Activated naive CD8-positive, alpha-beta T cell treated with anti-CD3 and anti-CD28 coated beads, Interleukin-2, amount 10 ng/mL, durations not matched to agents 7 days and 5 days (primary cell): ENCODE data around the gene HIPK2. TPM values are rescaled to one million over a fixed set of nuclear protein-coding genes. Genes with fewer than 3 reads are reported as not detected.
"Not testable (repeated sequence)": the region's sequence is repeated elsewhere in the genome, so short reads cannot be mapped to it uniquely, and the experiment has no call there.

Experiments
- ATAC-seq: fragments of 150-1000 bp; cut with Tn5 transposase; one replicate; pipeline ENCODE4 v1.10.0; 2021; ENCODE audit warnings: low read depth, moderate library complexity
- POLR2A ChIA-PET: fragments of 350-600 bp; sonication (Branson Sonifier 250); formaldehyde crosslinking; loops from one replicate; lab custom pipeline; 2021; ENCODE audit warnings: antibody characterized with exemption; lab: Charles Lee
- DNase-seq: peaks from one replicate; pipeline ENCODE4 v3.0.0; 2021
- H3K27ac Mint-ChIP-seq: one replicate; pipeline ENCODE4 v1.8.0; 2022; ENCODE audit warnings: mild to moderate bottlenecking, mixed read lengths
- H3K27me3 Mint-ChIP-seq: one replicate; pipeline ENCODE4 v1.8.0; 2022; ENCODE audit warnings: mild to moderate bottlenecking, moderate library complexity, mixed read lengths
- H3K36me3 Mint-ChIP-seq: one replicate; pipeline ENCODE4 v1.8.0; 2021; ENCODE audit warnings: mild to moderate bottlenecking, mixed read lengths
- H3K4me1 Mint-ChIP-seq: one replicate; pipeline ENCODE4 v1.8.0; 2021; ENCODE audit warnings: mixed read lengths
- H3K4me3 Mint-ChIP-seq: one replicate; pipeline ENCODE4 v1.8.0; 2022; ENCODE audit warnings: mild to moderate bottlenecking, moderate library complexity, mixed read lengths
- H3K9me3 Mint-ChIP-seq: one replicate; pipeline ENCODE4 v1.8.0; 2021; ENCODE audit warnings: mixed read lengths
- total RNA-seq, 2 experiments: library from RNA; stranded (reverse); gene quantifications; one replicate each; pipeline ENCODE4 v1.2.3, GENCODE V29; 2021

HIPK2 gene
- total RNA-seq, 2 experiments from 2014 or later, result 18.4 to 19.5 TPM

DNA sequence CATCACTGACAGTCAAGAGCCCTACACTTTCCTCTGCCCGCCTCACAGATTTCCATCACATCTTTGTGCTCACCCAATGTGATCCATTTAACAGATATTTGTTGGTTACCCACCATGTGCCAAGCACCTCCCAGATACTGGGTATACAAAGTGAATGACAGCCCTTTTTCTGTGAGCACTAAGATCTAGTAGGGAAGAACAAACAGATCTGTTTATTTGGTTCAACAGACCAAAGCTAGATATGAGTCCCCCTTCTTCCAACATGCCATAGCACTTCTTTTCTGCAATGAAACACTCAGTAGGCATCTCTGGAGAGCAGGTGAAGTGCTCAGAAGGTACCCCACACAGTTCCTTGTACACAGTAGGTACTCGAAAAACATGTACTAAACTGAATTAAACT is 101.4 kb downstream of the HIPK2 start:
- DNase-seq (no peak), ATAC-seq (no peak)
- POLR2A ChIA-PET, result interaction anchor here (0.7 kb wide), 1 partner anchor 718 kb away, joined by 3 read pairs; no protein-coding TSS in a partner anchor
- peaks cover 13% of the 10 kb centered on the region for H3K4me1 Mint-ChIP-seq
- H3K36me3 Mint-ChIP-seq, result peaks cover 7% of the 10 kb centered on the region
- peaks cover 1% of the 10 kb centered on the region for H3K9me3 Mint-ChIP-seq
- H3K4me3 Mint-ChIP-seq, result no peak overlapping the region
- no peak overlapping the region for H3K27ac Mint-ChIP-seq
- H3K27me3 Mint-ChIP-seq, result no peaks in the 10 kb centered on the region

DNA sequence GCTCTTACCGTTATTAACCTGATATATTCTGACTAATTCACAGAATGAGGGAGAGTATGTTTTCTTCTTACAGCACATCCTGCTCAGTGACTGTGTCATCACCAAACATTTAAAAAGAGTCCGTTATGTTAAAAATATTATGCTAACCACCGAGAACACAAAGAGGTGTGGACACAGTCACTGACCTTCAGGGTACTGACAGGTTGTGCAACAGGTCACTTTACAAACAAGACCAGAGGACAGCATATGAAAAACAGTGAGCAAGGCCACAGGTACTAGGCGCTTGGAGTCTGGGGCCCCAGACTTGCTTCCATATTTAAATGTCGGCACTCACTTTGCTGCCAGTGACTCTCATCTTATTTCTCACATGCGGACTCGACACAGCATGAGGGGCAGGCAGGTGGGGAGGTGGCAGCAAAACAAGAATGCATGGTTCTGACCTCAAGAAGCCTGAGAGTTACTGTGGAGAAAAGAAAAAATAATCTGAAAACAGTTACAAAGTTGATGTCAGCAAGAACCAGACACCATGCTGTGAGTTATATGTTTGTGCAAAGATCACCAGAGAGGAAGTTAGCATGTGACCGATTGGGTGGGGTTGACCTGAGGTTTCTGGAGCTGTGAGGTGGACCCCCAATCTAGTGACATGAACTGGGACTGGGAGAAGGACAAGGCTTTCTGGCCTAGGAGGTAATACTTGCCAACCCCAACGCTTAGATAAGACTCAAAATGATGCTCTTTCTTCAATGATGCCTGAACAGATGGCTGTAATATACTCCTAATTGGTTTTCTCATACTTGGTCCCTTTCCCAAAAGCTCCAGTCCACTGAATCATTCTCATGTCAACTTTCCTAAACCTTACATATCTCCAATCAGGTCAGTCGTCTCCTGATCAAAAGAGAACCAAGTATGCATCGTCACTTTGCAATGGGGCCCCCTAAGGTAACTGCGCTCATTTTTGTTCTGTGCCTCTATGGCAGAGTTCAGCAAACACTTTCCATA is 102.4 kb downstream of the HIPK2 start:
- POLR2A ChIA-PET, result no interaction called here
- Mint-ChIP-seq H3K27me3 (no peaks in the 10 kb centered on the region), H3K27ac (no peak overlapping the region), H3K4me3 (no peak overlapping the region), H3K4me1 (peaks cover 7% of the 10 kb centered on the region), H3K36me3 (peaks cover 7% of the 10 kb centered on the region), H3K9me3 (peaks cover 1% of the 10 kb centered on the region)
- ATAC-seq (no peak), DNase-seq (no peak)

DNA sequence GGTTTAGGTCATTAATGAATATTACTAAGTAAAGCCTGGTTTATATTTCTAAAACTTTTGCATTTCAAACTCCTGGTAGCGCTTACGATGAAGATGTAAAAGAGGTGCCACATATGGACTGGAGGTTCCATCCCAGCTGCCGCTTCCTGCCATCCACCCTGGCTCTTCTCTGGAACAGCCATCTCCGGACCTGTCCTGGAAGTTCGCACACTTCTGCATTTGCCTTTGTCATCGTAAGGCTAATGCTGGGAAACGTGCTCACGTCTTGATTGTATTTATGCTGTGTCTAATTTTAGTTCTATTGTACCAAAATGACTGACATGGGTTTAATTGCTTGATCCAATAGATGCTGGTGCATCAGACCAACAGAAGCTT is 103.1 kb downstream of the HIPK2 start:
- no peak overlapping the region for H3K27ac Mint-ChIP-seq
- ATAC-seq (no peak), DNase-seq (no peak)
- POLR2A ChIA-PET, result no interaction called here
- no peaks in the 10 kb centered on the region for H3K27me3 Mint-ChIP-seq
- peaks cover 1% of the 10 kb centered on the region for H3K9me3 Mint-ChIP-seq
- peaks cover 7% of the 10 kb centered on the region for H3K36me3 Mint-ChIP-seq
- peaks cover 9% of the 10 kb centered on the region for H3K4me1 Mint-ChIP-seq
- no peak overlapping the region for H3K4me3 Mint-ChIP-seq

DNA sequence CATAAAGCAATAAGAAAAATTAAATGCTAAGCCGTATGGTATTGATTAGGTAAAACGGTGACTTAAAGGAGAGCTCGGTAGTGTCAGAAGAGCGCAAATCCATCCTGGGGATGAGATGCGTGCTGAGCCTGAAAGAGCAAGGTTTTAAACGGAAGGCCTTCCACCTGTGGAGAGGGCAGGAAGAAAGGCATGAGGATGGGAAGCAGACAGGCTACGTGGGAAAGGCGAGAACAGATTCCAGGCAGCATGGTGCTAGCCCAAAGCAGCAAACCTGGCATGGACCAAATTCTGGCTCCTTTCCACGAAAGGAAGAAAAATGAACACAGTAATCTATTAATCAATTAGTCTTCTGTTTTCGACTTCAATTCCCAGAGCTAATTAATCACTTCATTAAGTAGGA is 103.5 kb downstream of the HIPK2 start:
- Mint-ChIP-seq H3K4me3 (no peak overlapping the region), H3K4me1 (peaks cover 9% of the 10 kb centered on the region), H3K36me3 (peaks cover 7% of the 10 kb centered on the region), H3K27ac (no peak overlapping the region), H3K27me3 (no peaks in the 10 kb centered on the region), H3K9me3 (peaks cover 1% of the 10 kb centered on the region)
- POLR2A ChIA-PET, result no interaction called here
- DNase-seq, result no peak
- no peak for ATAC-seq

DNA sequence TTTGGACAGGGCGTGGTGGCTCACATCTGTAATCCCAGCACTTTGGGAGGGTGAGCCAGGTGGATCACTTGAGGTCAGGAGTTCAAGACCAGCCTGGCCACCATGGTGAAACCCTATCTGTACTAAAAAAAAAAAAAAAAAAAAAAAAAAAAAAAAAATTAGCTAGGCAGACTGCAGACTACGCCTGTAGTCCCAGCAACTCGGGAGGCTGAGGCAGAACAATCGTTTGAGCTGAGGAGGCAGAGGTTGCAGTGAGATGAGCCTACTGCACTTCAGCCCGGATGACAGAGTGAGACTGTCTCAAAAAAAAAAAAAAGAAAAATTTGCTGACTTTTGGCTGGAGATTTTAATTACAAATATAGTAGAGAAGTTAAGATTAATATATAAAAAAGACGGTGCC is 104.0 kb downstream of the HIPK2 start:
- DNase-seq (no peak), ATAC-seq (no peak)
- peaks cover 3% of the 10 kb centered on the region for H3K36me3 Mint-ChIP-seq
- H3K27ac Mint-ChIP-seq, result no peak overlapping the region
- no peaks in the 10 kb centered on the region for H3K27me3 Mint-ChIP-seq
- H3K4me3 Mint-ChIP-seq, result no peak overlapping the region
- peaks cover 1% of the 10 kb centered on the region for H3K9me3 Mint-ChIP-seq
- peaks cover 14% of the 10 kb centered on the region for H3K4me1 Mint-ChIP-seq
- POLR2A ChIA-PET, result no interaction called here

DNA sequence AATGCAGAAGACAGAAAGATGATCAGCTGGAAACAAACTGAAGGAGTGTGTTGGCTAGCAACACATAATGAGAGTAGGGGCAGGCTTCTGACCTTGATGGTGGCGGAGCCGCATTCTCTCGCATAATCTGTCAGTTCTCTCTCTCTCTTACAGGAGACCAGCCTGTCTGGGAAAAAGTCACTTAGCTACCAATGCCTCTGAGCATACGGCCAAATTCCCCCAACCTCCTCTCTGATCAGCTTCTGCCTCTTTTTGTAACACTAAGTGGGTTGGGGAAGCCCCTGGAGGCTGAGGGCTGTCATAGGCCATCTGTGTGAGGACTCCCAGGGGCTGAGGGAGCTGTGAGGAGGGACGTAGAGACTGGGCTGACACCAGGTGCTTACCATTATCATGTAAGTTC is 104.6 kb downstream of the HIPK2 start:
- ATAC-seq (no peak), DNase-seq (no peak)
- H3K4me3 Mint-ChIP-seq, result no peak overlapping the region
- H3K4me1 Mint-ChIP-seq, result peaks cover 14% of the 10 kb centered on the region
- no peaks in the 10 kb centered on the region for H3K27me3 Mint-ChIP-seq
- peaks cover 2% of the 10 kb centered on the region for H3K36me3 Mint-ChIP-seq
- H3K9me3 Mint-ChIP-seq, result peaks cover 1% of the 10 kb centered on the region
- no peak overlapping the region for H3K27ac Mint-ChIP-seq
- POLR2A ChIA-PET, result no interaction called here

DNA sequence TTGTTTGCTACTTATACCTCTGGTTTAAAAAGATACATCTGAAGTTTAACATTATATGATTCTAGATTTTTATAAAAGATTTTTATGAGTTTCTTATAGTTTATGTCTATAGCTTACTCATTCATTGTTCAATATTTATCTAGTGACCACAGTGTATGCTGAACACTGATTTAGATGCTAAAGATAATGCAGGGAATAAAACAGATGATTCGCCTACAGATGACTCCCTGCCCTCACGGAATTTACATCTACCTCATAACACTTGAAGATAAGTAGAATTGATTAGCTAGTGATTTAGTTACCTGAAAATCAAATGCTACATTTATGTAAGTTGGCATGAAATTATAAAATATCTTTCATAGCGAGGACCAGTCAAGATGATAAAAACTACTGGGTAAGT is 105.8 kb downstream of the HIPK2 start:
- POLR2A ChIA-PET, result no interaction called here

DNA sequence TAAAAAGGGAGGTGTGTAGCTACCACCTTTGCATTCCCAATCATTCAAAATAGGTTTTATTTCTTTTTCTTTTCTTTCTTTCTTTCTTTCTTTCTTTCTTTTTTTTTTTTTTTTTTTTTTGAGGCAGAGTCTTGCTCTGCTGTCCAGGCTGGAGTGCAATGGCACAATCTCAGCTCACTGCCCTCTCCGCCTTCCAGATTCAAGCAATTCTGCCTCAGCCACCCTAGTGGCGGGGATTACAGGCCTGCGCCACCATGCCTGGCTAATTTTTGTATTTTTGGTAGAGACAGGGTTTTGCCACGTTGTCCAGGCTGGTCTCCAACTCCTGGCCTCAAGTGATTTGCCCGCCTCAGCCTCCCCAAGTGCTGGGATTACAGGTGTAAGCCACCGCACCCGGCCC is 107.1 kb downstream of the HIPK2 start:
- DNase-seq, H3K4me3 Mint-ChIP-seq, H3K27me3 Mint-ChIP-seq, POLR2A ChIA-PET, ATAC-seq, H3K9me3 Mint-ChIP-seq, H3K36me3 Mint-ChIP-seq, H3K27ac Mint-ChIP-seq: not testable (repeated sequence)
- H3K4me1 Mint-ChIP-seq, result peaks cover 11% of the 10 kb centered on the region

More for the DNA sequence above, 105.8 kb downstream of the HIPK2 start:
- H3K4me1 Mint-ChIP-seq, result peaks cover 11% of the 10 kb centered on the region
- DNase-seq, result no peak
- H3K27me3 Mint-ChIP-seq, result no peaks in the 10 kb centered on the region
- H3K27ac Mint-ChIP-seq, result no peak overlapping the region
- H3K36me3 Mint-ChIP-seq, result no peaks in the 10 kb centered on the region
- no peaks in the 10 kb centered on the region for H3K9me3 Mint-ChIP-seq
- H3K4me3 Mint-ChIP-seq, result no peak overlapping the region
- no peak for ATAC-seq

DNA sequence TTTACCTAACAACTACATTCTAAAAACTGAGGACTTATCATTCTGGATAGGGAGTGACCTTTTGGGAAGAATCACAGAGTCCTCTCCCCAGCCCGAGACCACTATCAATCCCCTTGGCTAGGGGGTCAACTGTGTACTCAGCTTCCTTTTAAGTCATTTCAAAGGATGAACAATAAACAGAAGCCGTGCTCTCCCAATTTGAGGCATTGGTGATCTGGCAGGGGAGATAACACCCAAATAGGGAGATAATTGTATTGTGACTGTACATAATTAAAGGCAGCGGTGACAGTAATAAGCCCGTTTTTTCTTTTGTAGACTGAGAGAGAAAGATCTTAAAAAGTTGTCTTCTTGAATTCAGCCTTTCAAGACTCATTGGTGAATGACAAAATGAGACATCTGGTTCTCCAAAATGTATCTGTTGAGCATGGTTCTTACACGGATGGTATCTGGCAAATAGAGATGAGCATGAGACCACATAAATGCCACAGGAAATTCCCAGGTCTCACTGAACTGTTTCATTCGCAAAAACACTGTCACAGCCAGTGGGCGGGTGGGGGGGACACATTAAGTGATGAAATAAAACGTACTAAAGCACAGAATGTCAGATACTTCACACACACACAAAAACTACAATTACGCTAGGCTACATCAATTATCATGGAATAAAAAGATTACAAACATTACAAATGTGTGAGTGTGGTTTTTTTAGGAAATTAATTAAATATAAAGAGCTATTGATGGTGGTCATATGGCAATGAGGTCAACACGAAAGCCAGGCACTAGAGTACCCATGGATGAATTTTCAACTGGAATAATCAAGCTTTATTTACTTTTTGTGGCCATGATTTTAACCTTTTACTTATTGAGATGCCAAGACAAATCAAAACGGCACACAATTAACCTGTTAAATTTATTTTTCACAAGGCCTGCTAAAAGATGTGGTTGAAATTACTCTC is 108.4 kb downstream of the HIPK2 start:
- Mint-ChIP-seq H3K9me3 (no peaks in the 10 kb centered on the region), H3K36me3 (no peaks in the 10 kb centered on the region), H3K4me3 (no peak overlapping the region), H3K27me3 (no peaks in the 10 kb centered on the region), H3K27ac (no peak overlapping the region), H3K4me1 (peaks cover 8% of the 10 kb centered on the region)
- POLR2A ChIA-PET, result no interaction called here
- no peak for DNase-seq
- no peak for ATAC-seq

DNA sequence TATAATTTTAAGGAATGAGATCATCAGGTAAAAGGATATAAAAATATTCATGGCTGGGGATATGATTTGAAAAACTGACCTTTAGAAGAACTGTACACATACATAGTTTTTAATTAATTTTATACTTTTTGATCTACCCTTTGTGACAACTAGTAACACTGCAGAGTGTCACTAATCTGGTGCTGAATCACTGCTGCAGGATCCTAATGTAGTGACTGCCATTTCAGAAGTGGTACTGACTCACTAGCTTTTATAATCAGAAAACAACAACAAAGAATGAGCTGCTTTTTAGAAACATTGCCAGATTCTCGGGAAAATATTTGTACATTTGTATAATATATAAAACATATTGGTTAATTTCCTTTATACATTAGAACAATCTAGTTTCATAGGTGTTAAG is 110.4 kb downstream of the HIPK2 start:
- POLR2A ChIA-PET, result no interaction called here

DNA sequence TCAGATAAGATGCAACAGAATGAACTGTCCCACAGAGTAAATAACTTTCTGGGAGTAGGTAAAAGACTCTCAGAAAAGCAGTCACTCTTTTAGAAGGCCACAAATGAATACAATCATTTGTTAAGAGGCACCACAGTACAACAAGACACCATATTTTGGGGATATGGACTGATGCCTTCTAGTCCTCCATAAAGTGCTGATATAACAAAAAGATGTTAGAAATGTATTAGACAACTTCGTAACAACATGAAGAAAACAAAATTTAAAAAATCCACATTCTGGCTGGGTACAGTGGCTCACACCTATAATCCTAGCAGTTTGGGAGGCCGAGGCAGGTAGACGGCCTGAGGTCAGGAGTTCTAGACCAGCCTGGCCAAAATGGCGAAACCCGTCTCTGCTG is 111.3 kb downstream of the HIPK2 start:
- Mint-ChIP-seq H3K4me3 (no peak overlapping the region), H3K27ac (no peak overlapping the region), H3K4me1 (peaks cover 6% of the 10 kb centered on the region), H3K27me3 (no peaks in the 10 kb centered on the region), H3K9me3 (no peaks in the 10 kb centered on the region), H3K36me3 (peaks cover 2% of the 10 kb centered on the region)
- ATAC-seq, result no peak
- POLR2A ChIA-PET, result no interaction called here
- no peak for DNase-seq

More for the DNA sequence above, 110.4 kb downstream of the HIPK2 start:
- Mint-ChIP-seq H3K4me1 (peaks cover 6% of the 10 kb centered on the region), H3K27ac (no peak overlapping the region), H3K9me3 (no peaks in the 10 kb centered on the region), H3K36me3 (peaks cover 2% of the 10 kb centered on the region), H3K4me3 (no peak overlapping the region), H3K27me3 (no peaks in the 10 kb centered on the region)
- no peak for DNase-seq
- ATAC-seq, result no peak

DNA sequence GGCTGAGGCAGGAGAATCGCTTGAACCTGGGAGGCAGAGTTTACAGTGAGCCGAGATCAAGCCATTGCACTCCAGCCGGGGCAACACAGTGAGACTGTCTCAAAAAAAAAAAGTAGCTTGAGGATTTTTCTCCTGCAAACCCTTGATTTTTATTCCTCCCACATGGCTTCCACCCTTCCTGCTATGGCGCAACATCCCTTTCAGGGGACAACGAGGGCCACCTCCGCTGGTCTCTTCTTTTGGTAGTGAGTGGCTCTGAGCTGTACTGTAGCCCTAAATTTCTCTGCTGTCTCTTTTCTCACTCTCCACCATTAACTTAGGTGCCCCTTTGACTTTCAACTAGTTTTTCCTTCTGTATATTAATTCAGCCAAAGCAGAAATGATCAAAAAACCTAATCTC is 113.4 kb downstream of the HIPK2 start:
- POLR2A ChIA-PET, result no interaction called here
- Mint-ChIP-seq H3K4me3 (no peak overlapping the region), H3K9me3 (no peaks in the 10 kb centered on the region), H3K4me1 (peaks cover 5% of the 10 kb centered on the region), H3K27ac (no peak overlapping the region), H3K27me3 (no peaks in the 10 kb centered on the region), H3K36me3 (peaks cover 2% of the 10 kb centered on the region)
- no peak for ATAC-seq
- DNase-seq, result no peak

DNA sequence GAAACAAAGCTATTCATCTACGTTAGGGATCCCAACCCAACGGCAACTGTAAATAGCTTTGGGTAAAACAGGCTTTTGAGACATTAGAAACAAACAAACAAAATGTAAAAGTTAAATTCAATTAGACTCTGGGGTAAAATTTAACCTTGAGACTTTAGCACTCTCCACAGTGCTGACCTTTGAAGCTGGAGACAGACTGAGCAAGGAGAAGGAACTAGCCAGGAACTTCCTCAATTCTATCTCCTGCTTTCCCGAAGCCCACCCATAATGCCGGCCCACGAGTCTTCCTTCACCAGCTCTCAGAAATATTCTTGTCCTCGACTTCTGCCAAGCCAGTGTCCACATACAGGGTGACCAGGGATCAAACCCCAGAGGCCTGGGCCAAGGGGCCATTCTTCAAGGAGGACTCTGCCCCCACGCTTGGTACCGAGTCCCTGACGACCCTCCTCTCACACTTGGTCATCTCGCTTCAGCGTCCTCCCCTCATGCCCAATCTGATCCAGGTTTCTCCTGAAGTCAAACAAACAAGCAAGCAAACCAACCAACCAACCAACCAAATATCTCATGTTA is 114.1 kb downstream of the HIPK2 start:
- DNase-seq, result no peak
- Mint-ChIP-seq H3K4me3 (no peak overlapping the region), H3K4me1 (peaks cover 3% of the 10 kb centered on the region), H3K9me3 (no peaks in the 10 kb centered on the region), H3K36me3 (peaks cover 2% of the 10 kb centered on the region), H3K27ac (no peak overlapping the region), H3K27me3 (no peaks in the 10 kb centered on the region)
- POLR2A ChIA-PET, result no interaction called here
- no peak for ATAC-seq
